Memory B cell (primary cell): Measurements from ENCODE around the gene C2CD4B.

Experiments used
- ATAC-seq: fragments of 150-1000 bp; cut with Tn5 transposase; 2 replicates; pipeline ENCODE4 v1.10.0; 2021; ENCODE audit warnings: low read depth, mild to moderate bottlenecking, moderate library complexity
- DNase-seq, 2 donors: peaks; one replicate each; pipeline ENCODE4 v3.0.0; 2022; ENCODE audit warnings: low spot score in 2 of 2
- H3K27ac Mint-ChIP-seq: one replicate; pipeline ENCODE4 v1.8.0; 2022; ENCODE audit warnings: mild to moderate bottlenecking, moderate library complexity, mixed read lengths
- H3K27me3 Mint-ChIP-seq: one replicate; pipeline ENCODE4 v1.8.0; 2022; ENCODE audit warnings: mixed read lengths
- H3K36me3 Mint-ChIP-seq: one replicate; pipeline ENCODE4 v1.8.0; 2022; ENCODE audit warnings: mild to moderate bottlenecking, mixed read lengths
- H3K4me1 Mint-ChIP-seq: one replicate; pipeline ENCODE4 v1.8.0; 2022; ENCODE audit warnings: mixed read lengths
- H3K4me3 Mint-ChIP-seq: one replicate; pipeline ENCODE4 v1.8.0; 2022; ENCODE audit warnings: mild to moderate bottlenecking, moderate library complexity, mixed read lengths
- H3K9me3 Mint-ChIP-seq: one replicate; pipeline ENCODE4 v1.8.0; 2022; ENCODE audit warnings: mixed read lengths

The C2CD4B gene

GRCh38 chr15:62119874-62120273 lies 45.2 kb downstream of the C2CD4B start:
- H3K27me3 Mint-ChIP-seq = peaks cover 5% of the 10 kb centered on the region
- DNase-seq (no peak), ATAC-seq (no peak)
- no peak overlapping the region for H3K27ac Mint-ChIP-seq
- H3K4me3 Mint-ChIP-seq = no peak overlapping the region
- H3K36me3 Mint-ChIP-seq = no peaks in the 10 kb centered on the region
- H3K4me1 Mint-ChIP-seq = peaks cover 7% of the 10 kb centered on the region
- H3K9me3 Mint-ChIP-seq = no peaks in the 10 kb centered on the region

- no peaks in the 10 kb centered on the region for H3K9me3 Mint-ChIP-seq
- no peaks in the 10 kb centered on the region for H3K36me3 Mint-ChIP-seq
- DNase-seq (no peak), ATAC-seq (no peak)
- H3K4me1 Mint-ChIP-seq = peaks cover 3% of the 10 kb centered on the region
- peaks cover 7% of the 10 kb centered on the region for H3K27me3 Mint-ChIP-seq
- no peak overlapping the region for H3K4me3 Mint-ChIP-seq
- H3K27ac Mint-ChIP-seq = no peak overlapping the region
These were observed 45.7 kb downstream of the C2CD4B start for GRCh38 chr15:62119227-62119864.

- Mint-ChIP-seq H3K36me3 (no peaks in the 10 kb centered on the region), H3K4me3 (no peak overlapping the region), H3K9me3 (no peaks in the 10 kb centered on the region), H3K27me3 (peaks cover 7% of the 10 kb centered on the region), H3K27ac (no peak overlapping the region), H3K4me1 (no peaks in the 10 kb centered on the region)
- no peak for DNase-seq
- ATAC-seq = no peak
These were observed 46.4 kb downstream of the C2CD4B start for GRCh38 chr15:62118520-62119226.

GRCh38 chr15:62115847-62116246 lies 49.2 kb downstream of the C2CD4B start:
- H3K27ac Mint-ChIP-seq = no peak overlapping the region
- peaks cover 10% of the 10 kb centered on the region for H3K27me3 Mint-ChIP-seq
- H3K9me3 Mint-ChIP-seq = no peaks in the 10 kb centered on the region
- no peak overlapping the region for H3K4me3 Mint-ChIP-seq
- H3K4me1 Mint-ChIP-seq = no peaks in the 10 kb centered on the region
- ATAC-seq (no peak), DNase-seq (no peak)
- H3K36me3 Mint-ChIP-seq = no peaks in the 10 kb centered on the region
